ENCODE measurements around the gene CCDC85C. TPM values are rescaled to one million over a fixed set of nuclear protein-coding genes. Genes with fewer than 3 reads are reported as not detected.

CCDC85C gene
- total RNA-seq, 1 donor from 2014 or later = 7.3 TPM

DNA sequence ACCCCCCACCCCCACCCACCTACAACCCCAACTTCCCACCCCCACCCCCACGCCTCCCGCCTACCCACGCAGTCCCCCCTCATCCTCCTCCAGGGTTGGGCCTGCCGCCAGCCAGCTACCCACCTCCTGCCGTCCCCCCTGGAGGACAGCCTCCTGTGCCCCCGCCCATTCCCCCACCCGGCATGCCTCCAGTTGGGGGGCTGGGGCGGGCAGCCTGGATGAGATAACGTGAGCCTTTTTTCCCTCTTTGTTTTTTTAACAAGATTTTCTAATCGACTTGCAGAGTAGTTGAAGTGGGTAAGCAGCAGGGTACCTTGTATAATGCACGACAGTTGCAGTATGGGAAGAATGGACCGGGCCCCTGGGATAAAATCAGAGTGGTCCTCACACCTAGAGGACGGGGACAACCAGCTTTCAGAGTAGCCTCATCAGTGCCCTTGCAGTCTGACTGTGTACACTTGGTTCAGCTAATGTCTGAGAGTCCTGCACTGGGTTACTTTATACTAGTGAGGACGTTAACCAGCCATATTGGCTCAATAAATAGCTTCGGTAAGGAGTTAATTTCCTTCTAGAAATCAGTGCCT is 93.4 kb downstream of the CCDC85C start:
- Mint-ChIP-seq H3K9me3 (no peaks in the 10 kb centered on the region), H3K27me3 (ENCODE audit: low read depth) (no peaks in the 10 kb centered on the region), H3K36me3 (ENCODE audit: low read depth) (peaks cover 38% of the 10 kb centered on the region), H3K27ac (no peak overlapping the region), H3K4me1 (ENCODE audit: low read depth) (no peaks in the 10 kb centered on the region), H3K4me3 (ENCODE audit: low read depth) (no peak overlapping the region)
- intact Hi-C loops (cut with micrococcal nuclease) = no loop called here
- DNase-seq (ENCODE audit: low spot score) = no peak

DNA sequence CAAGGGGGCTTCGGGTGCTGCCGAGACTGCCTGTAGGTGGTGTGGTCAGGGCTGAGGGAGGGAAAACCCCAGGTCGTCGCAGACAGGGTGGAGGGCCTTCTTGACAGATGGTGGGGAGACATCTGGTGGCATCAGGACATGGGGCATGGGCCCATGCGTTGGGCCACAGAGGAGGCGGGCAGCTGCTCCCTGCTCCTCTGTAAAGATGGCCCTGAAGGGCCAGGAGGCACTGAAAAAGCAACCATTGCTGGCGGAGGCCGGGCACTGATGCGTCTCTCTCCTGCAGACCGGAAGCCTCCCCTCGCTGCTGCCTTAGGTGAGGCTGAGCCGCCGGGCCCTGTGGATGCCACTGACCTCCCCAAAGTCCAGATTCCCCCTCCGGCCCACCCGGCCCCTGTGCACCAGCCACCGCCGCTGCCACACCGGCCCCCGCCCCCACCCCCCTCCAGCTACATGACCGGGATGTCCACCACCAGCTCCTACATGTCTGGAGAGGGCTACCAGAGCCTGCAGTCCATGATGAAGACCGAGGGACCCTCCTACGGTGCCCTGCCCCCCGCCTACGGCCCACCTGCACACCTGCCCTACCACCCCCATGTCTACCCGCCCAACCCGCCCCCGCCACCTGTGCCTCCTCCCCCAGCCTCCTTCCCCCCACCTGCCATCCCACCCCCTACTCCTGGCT is 94.0 kb downstream of the CCDC85C start:
- Mint-ChIP-seq H3K27me3 (ENCODE audit: low read depth) (no peaks in the 10 kb centered on the region), H3K4me3 (ENCODE audit: low read depth) (no peak overlapping the region), H3K27ac (no peak overlapping the region), H3K36me3 (ENCODE audit: low read depth) (peaks cover 44% of the 10 kb centered on the region), H3K9me3 (no peaks in the 10 kb centered on the region), H3K4me1 (ENCODE audit: low read depth) (no peaks in the 10 kb centered on the region)
- intact Hi-C loops (cut with micrococcal nuclease) = no loop called here
- DNase-seq (ENCODE audit: low spot score) = no peak

DNA sequence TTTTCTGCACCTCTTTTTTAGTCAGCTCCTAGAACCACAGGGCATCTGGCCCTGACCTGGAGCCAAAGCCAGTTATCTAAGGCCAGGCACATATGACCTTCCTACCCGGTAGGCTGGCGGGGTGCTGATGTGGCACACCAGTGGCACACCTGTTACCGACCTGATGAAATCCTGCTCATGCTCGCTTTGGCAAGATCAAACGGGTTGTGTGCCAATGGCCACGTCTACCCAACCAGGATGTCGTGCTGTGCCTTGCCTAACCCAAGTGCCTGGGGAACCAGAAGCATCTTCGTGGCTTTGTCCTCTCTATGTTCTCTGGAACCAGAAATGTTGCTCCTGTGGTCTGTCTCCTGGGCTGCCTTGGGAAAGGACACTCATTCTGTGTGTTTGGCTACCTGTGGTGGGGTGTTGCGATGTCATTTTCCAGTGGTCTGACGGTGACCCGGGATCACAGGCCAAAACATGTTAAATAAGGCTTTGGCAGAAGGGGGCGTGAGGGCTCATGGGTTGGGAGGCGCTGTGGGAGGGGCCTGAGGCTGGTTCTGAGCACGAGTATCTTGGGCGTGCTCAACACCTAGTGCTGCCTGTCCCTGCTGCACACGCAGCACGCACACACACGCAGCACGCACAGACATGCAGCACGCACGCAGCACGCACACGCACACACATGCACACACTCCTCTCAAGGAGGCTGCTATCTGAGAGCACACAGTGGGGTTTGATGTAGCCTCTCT is 94.9 kb downstream of the CCDC85C start:
- intact Hi-C loops (cut with micrococcal nuclease) = no loop called here
- Mint-ChIP-seq H3K27ac (no peak overlapping the region), H3K9me3 (no peaks in the 10 kb centered on the region), H3K4me3 (ENCODE audit: low read depth) (no peak overlapping the region), H3K36me3 (ENCODE audit: low read depth) (peaks cover 52% of the 10 kb centered on the region), H3K27me3 (ENCODE audit: low read depth) (no peaks in the 10 kb centered on the region), H3K4me1 (ENCODE audit: low read depth) (no peaks in the 10 kb centered on the region)
- no peak for DNase-seq (ENCODE audit: low spot score)

DNA sequence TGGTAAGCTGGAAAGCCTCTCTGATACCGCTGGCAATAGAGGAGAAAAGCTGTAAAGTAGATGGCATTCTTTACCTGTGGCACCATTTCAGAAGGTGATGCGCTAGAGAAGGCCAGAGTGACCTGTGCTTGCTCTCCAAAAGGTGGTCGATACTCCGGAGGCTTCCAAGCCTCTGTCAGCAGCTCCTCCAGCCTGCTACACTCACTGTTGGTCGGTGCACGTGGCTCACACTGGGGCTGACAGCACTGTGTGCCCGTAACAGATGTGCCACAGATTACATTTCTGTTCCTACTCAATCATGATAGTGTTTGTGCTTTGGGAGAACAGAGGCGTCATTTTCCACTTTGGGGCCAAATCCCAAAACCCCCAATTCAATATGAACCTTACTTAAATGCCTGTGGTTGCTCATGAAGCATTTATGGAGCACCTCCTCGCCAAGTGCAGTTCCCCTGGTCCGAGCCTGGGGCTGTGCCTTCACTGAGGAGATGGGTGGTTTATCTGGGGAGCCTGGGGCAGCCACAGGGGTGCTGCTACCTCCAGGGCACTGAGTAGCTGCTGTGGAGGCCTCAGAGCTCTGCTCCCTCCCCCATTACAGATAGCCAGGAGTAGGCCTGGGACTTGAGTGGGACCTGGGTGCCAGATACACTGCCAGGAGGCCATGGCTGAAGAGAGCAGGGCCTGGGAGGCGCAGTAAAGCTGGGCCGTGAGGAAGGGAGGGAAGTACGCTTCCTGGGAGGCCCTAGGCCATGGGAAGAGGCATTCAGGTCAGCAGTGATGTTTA is 96.0 kb downstream of the CCDC85C start:
- H3K4me3 Mint-ChIP-seq (ENCODE audit: low read depth) = no peak overlapping the region
- H3K36me3 Mint-ChIP-seq (ENCODE audit: low read depth) = peaks cover 62% of the 10 kb centered on the region
- intact Hi-C loops (cut with micrococcal nuclease) = no loop called here
- no peaks in the 10 kb centered on the region for H3K9me3 Mint-ChIP-seq
- no peak overlapping the region for H3K27ac Mint-ChIP-seq
- no peaks in the 10 kb centered on the region for H3K4me1 Mint-ChIP-seq (ENCODE audit: low read depth)
- H3K27me3 Mint-ChIP-seq (ENCODE audit: low read depth) = no peaks in the 10 kb centered on the region
- no peak for DNase-seq (ENCODE audit: low spot score)

DNA sequence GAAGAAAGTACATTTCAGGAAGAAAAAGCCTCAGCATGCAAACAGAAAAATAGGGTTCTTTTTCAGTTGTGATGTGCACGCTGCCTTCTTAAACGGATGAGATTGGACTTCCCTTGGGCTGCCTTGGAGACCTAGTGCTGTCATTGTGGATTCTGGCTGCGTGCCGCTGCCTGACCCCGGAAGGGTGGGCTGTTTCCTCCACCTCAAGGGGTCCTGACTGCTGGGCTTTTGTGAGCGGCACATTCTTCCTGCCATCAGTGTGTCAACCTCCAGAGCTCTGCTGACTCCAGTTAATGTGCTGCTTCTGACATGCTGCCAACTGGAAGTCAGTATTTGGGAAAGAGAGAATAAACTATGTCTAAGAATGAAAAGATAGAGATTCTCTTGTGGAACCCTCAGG is 97.7 kb downstream of the CCDC85C start:
- Mint-ChIP-seq H3K36me3 (ENCODE audit: low read depth) (peaks cover 77% of the 10 kb centered on the region), H3K4me3 (ENCODE audit: low read depth) (no peak overlapping the region), H3K4me1 (ENCODE audit: low read depth) (no peaks in the 10 kb centered on the region), H3K9me3 (no peaks in the 10 kb centered on the region), H3K27me3 (ENCODE audit: low read depth) (no peaks in the 10 kb centered on the region), H3K27ac (no peak overlapping the region)
- intact Hi-C loops (cut with micrococcal nuclease) = no loop called here
- no peak for DNase-seq (ENCODE audit: low spot score)

DNA sequence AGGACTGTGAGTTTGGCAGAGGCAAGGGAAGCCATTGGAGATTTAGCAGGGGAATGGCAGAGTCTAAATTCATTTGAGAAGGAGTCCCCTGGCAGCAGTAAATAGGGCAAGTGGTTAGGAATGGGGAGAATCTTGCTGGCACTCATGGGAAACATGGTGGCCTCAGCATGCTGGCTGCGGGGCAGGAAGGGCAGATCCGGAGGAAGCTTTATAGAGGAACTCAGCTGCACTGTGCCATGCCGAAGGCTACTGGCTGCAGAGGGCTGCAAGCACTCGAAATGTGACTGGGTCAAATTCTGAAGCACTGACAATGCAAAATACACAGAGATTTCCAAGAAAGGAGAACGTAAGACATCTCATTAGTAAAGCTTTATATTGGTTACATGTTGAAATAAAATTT is 98.9 kb downstream of the CCDC85C start:
- Mint-ChIP-seq H3K36me3 (ENCODE audit: low read depth) (peaks cover 89% of the 10 kb centered on the region), H3K4me3 (ENCODE audit: low read depth) (no peak overlapping the region), H3K27me3 (ENCODE audit: low read depth) (no peaks in the 10 kb centered on the region), H3K4me1 (ENCODE audit: low read depth) (no peaks in the 10 kb centered on the region), H3K27ac (no peak overlapping the region), H3K9me3 (no peaks in the 10 kb centered on the region)
- intact Hi-C loops (cut with micrococcal nuclease) = no loop called here
- no peak for DNase-seq (ENCODE audit: low spot score)

DNA sequence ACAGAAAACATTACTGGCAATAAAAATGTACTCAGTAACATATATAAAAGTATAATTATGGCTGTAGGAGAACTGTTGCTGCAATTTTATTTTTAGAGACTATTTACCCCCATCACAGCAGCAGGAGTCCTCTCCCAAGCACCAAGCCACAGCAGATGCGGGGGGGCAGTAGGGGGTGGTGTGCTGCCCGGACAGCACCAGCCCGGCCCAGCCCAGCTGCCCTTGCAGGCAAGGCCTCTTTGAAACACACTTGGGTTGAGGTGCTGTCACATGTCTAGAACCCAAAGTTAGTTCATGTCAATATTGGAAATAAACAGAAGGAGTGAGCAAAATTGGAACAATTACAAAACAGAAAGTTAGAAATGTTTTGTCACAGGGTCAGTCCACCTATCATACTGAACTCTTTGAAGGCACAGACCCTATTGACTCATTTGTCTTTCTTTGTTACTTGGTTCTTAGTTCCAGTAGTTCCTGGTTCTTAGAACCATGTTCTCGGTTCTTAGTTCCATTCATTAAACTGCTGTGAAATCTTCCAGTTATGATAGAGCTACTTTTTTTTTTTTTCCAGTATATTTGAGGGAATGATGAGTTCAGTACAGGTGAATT is 100.1 kb downstream of the CCDC85C start:
- H3K4me1 Mint-ChIP-seq (ENCODE audit: low read depth) = no peaks in the 10 kb centered on the region
- H3K27me3 Mint-ChIP-seq (ENCODE audit: low read depth) = no peaks in the 10 kb centered on the region
- DNase-seq (ENCODE audit: low spot score) = no peak
- H3K9me3 Mint-ChIP-seq = no peaks in the 10 kb centered on the region
- intact Hi-C loops (cut with micrococcal nuclease) = no loop called here
- peaks cover 85% of the 10 kb centered on the region for H3K36me3 Mint-ChIP-seq (ENCODE audit: low read depth)
- H3K27ac Mint-ChIP-seq = no peak overlapping the region
- H3K4me3 Mint-ChIP-seq (ENCODE audit: low read depth) = no peak overlapping the region

DNA sequence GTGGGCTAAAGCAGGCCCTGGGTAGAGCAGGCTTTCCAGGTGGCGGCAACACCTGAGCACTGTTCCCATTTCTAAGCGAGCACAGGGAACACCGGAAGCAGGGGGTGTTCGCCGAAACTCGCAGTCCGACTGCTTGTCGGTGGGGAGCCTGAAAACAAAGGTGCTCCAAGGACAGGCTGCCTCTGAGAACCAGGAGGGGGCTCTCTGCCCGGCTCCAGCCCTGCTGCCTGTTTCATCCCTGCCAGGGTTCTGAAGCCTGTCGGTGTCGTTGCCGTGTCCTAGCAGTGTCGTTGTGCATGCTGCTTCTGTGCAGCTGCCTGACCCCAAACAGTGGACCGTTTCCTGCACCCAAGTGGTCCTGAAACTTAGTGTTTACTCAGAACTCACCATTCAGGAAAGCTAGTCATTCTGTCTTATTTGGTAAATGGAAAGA is 101.0 kb downstream of the CCDC85C start:
- no peaks in the 10 kb centered on the region for H3K4me1 Mint-ChIP-seq (ENCODE audit: low read depth)
- H3K9me3 Mint-ChIP-seq = no peaks in the 10 kb centered on the region
- no peak overlapping the region for H3K4me3 Mint-ChIP-seq (ENCODE audit: low read depth)
- no peak overlapping the region for H3K27ac Mint-ChIP-seq
- H3K27me3 Mint-ChIP-seq (ENCODE audit: low read depth) = no peaks in the 10 kb centered on the region
- no peak for DNase-seq (ENCODE audit: low spot score)
- H3K36me3 Mint-ChIP-seq (ENCODE audit: low read depth) = peaks cover 85% of the 10 kb centered on the region
- intact Hi-C loops (cut with micrococcal nuclease) = no loop called here

DNA sequence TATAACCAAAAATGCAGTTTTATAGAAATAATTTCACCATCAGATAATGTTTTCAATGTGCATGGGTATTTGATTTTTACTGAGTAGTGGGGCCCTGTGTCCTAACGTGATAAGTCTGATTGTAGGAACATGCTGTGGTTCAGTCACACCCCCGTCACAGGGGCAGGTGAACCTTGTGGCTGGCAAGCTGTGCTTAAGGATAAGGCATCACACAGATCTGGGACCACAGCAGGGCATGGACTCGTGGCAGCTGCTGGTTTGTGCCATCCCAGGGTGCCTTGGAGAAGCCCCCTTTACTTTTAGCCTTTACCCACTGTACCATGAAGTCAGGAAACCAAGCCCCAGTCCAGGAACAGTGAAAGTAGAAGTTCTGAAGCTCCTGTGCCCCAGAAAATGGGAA is 106.1 kb downstream of the CCDC85C start:
- Mint-ChIP-seq H3K36me3 (ENCODE audit: low read depth) (peaks cover 77% of the 10 kb centered on the region), H3K27me3 (ENCODE audit: low read depth) (no peaks in the 10 kb centered on the region), H3K4me1 (ENCODE audit: low read depth) (no peaks in the 10 kb centered on the region), H3K9me3 (no peaks in the 10 kb centered on the region), H3K4me3 (ENCODE audit: low read depth) (no peak overlapping the region), H3K27ac (no peak overlapping the region)
- DNase-seq (ENCODE audit: low spot score) = no peak
- intact Hi-C loops (cut with micrococcal nuclease) = no loop called here

DNA sequence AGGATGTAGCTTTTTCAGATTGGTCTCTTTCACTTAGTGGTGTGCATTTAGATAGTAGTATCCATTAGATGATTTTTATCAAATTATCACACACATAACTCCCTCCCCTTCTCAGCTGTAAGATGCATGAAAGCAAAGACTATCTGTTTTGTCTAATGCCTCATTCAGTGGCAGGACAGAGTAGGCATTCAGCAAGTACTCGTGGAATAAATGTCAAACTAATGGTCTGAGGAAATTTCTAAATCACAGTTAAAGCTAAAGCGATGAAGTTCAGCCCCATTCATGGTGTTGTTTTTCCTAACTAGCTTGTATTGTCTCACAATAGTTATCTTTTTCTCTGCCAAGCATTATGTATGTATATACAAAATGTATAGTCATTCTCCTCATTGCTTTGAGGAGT is 106.7 kb downstream of the CCDC85C start:
- Mint-ChIP-seq H3K4me3 (ENCODE audit: low read depth) (no peak overlapping the region), H3K27ac (no peak overlapping the region), H3K36me3 (ENCODE audit: low read depth) (peaks cover 76% of the 10 kb centered on the region), H3K27me3 (ENCODE audit: low read depth) (no peaks in the 10 kb centered on the region), H3K4me1 (ENCODE audit: low read depth) (no peaks in the 10 kb centered on the region), H3K9me3 (no peaks in the 10 kb centered on the region)
- DNase-seq (ENCODE audit: low spot score) = no peak
- intact Hi-C loops (cut with micrococcal nuclease) = no loop called here

DNA sequence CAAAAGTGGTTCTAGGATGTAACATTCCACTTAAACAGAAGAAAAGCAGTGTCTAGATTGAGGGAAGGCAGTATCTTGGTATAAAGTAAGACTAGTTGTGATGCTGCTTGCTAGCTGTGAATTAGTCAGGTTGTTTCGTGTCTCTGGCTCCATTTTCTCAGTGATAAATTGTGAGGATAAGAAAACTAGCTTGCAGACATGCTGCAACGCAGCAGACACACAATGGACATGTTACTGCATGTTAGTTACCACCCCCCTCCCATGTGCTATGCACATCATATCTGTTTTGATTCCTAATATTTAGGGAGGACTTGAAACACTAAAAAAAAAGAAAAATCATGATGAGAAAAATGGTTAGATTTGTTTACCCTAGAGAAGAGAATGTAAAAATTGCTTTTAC is 119.9 kb downstream of the CCDC85C start:
- H3K4me1 Mint-ChIP-seq (ENCODE audit: low read depth) = peaks cover 36% of the 10 kb centered on the region

DNA sequence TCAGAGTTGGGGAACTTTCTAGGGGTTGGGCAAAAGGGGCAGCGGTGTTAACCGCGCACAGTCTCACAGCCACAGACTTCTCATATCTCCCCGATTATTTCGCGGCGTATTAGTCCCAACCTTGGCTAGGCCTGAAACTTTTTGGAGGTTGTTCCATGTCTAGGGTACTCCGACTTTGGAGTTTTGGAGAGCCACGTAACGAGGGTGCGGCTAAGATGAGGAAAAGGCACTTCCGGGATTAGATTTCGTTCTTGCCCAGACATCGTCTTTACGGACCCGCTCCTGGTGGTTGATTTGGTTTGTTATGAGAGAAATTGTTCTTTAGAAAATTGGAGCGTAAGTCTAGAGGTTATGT is 122.3 kb downstream of the CCDC85C start:
- Mint-ChIP-seq H3K27me3 (ENCODE audit: low read depth) (no peaks in the 10 kb centered on the region), H3K27ac (peak overlapping the region; percentile 92), H3K9me3 (no peaks in the 10 kb centered on the region), H3K36me3 (ENCODE audit: low read depth) (peaks cover 3% of the 10 kb centered on the region), H3K4me3 (ENCODE audit: low read depth) (peak overlapping the region; percentile 90), H3K4me1 (ENCODE audit: low read depth) (peaks cover 49% of the 10 kb centered on the region)
- peak; percentile 28 for DNase-seq (ENCODE audit: low spot score)
- intact Hi-C loops (cut with micrococcal nuclease) = loop anchor here (1.0 to 10.0 kb wide), 3 partner anchors 123 to 583 kb away; partner anchors contain the start of genes CCDC85C, CYP46A1 and EVL

More for the DNA sequence above, 119.9 kb downstream of the CCDC85C start:
- Mint-ChIP-seq H3K36me3 (ENCODE audit: low read depth) (no peaks in the 10 kb centered on the region), H3K9me3 (no peaks in the 10 kb centered on the region), H3K27ac (no peak overlapping the region), H3K27me3 (ENCODE audit: low read depth) (no peaks in the 10 kb centered on the region), H3K4me3 (ENCODE audit: low read depth) (no peak overlapping the region)
- no peak for DNase-seq (ENCODE audit: low spot score)
- intact Hi-C loops (cut with micrococcal nuclease) = loop anchor here (5.0 to 10.0 kb wide), 2 partner anchors 198 to 581 kb away; partner anchors contain the start of genes CYP46A1 and EVL

Measured in activated T-helper 2 cell treated with anti-CD3 and anti-CD28 coated beads, Interferon-gamma antibody, Interleukin-2, Interleukin-4, amounts not matched to agents 10 μg/mL and 5 μg/mL and 100 μg/mL, durations not matched to agents 14 hours and 24 hours and 36 hours (primary cell).